Bone marrow (tissue), 2 donors: ENCODE data around the gene KRTAP4-3.
"Not testable (repeated sequence)": the region's sequence is repeated elsewhere in the genome, so short reads cannot be mapped to it uniquely, and the experiment has no call there.

Source experiments
- DNase-seq, 2 donors: peaks; one replicate each; lab custom pipeline; 2025; lab: John Stamatoyannopoulos, UW

KRTAP4-3 gene

DNA sequence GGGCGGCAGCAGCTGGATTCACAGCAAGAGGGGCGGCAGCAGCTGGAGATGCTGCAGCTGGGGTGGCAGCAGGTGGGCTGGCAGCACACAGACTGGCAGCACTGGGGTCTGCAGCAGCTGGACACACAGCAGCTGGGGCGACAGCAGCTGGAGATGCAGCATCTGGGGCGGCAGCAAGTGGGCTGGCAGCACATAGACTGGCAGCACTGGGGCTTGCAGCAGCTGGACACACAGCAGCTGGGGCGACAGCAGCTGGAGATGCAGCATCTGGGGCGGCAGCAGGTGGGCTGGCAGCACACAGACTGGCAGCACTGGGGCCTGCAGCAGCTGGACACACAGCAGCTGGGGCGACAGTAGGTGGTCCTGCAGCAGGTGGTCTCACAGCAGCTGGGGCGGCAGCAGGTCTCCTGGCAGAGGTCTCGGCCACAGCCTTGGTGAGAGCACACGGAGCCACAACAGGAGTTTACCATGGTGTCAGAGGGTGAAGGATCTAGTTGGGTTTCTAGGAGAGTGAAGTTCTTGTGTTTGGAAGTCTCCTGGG lies 50.1 kb downstream of the KRTAP4-3 start, which contains the start of gene KRTAP4-11:
Gene KRTAP4-11, minus strand, starts transcription at position 528 of the 541 bp plus-strand sequence. Its CDS starts 58 bp downstream, at position 470.
- DNase-seq, result not testable (repeated sequence)
